ENCODE results near the gene ARL10.

The ARL10 gene

DNA sequence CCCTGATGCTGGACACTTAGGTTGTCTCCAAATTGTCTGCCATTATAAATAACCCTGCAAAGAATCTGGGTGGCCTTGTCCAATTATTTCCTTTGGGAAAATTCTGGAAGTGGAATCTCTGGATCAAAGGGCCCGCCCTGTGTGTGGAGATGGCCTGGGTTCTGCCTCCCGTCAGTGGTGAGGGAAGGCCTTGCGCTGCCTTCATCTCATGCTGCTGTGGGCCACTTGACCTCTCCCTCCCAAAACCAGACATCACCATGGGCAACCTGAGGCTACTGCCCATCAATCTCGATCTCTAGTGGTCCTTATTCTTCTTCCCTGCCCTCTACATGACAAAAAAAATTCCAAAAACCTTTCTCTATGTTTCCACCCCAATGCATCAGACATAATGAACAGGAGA, 44.5 kb downstream of the ARL10 start:
- no peak overlapping the region for H3K4me2 ChIP-seq (ENCODE audit: low read length)
- H3K36me3 ChIP-seq (ENCODE audit: control insufficient read depth, low read length) = peaks cover 6% of the 10 kb centered on the region; the same call in 1 of the 2 replicates
- H3K79me2 ChIP-seq (ENCODE audit: control insufficient read depth, low read length) = no peaks in the 10 kb centered on the region
- H3K4me3 ChIP-seq (ENCODE audit: low read length) = no peak overlapping the region
- H3K27me3 ChIP-seq (ENCODE audit: control insufficient read depth, low read length) = no peaks in the 10 kb centered on the region
- H3K9me3 ChIP-seq (ENCODE audit: control insufficient read depth, insufficient read depth, low read length) = no peaks in the 10 kb centered on the region
- H3K9me2 ChIP-seq (replicated peaks; ENCODE audit: control insufficient read depth, low read length) = no peaks in the 10 kb centered on the region
- no peak overlapping the region for H3K27ac ChIP-seq (ENCODE audit: low read depth, low read length)
- peaks cover under 1% of the 10 kb centered on the region for H3F3A ChIP-seq (ENCODE audit: control insufficient read depth, insufficient read depth)
- H3K4me1 ChIP-seq (ENCODE audit: control insufficient read depth, low read length) = no peaks in the 10 kb centered on the region
- no peaks in the 10 kb centered on the region for H4K20me1 ChIP-seq (ENCODE audit: control insufficient read depth, insufficient read depth, low read depth, low read length)
- TF ChIP-seq, protein P1, sequence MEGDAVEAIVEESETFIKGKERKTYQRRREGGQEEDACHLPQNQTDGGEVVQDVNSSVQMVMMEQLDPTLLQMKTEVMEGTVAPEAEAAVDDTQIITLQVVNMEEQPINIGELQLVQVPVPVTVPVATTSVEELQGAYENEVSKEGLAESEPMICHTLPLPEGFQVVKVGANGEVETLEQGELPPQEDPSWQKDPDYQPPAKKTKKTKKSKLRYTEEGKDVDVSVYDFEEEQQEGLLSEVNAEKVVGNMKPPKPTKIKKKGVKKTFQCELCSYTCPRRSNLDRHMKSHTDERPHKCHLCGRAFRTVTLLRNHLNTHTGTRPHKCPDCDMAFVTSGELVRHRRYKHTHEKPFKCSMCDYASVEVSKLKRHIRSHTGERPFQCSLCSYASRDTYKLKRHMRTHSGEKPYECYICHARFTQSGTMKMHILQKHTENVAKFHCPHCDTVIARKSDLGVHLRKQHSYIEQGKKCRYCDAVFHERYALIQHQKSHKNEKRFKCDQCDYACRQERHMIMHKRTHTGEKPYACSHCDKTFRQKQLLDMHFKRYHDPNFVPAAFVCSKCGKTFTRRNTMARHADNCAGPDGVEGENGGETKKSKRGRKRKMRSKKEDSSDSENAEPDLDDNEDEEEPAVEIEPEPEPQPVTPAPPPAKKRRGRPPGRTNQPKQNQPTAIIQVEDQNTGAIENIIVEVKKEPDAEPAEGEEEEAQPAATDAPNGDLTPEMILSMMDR (IDR thresholded peaks at IDR 0.05; ENCODE audit: low read depth, low read length, poor library complexity, severe bottlenecking) = no peak
- TF ChIP-seq EZH2phosphoT487 (IDR thresholded peaks at IDR 0.05; ENCODE audit: borderline replicate concordance, low read length) = no peak

DNA sequence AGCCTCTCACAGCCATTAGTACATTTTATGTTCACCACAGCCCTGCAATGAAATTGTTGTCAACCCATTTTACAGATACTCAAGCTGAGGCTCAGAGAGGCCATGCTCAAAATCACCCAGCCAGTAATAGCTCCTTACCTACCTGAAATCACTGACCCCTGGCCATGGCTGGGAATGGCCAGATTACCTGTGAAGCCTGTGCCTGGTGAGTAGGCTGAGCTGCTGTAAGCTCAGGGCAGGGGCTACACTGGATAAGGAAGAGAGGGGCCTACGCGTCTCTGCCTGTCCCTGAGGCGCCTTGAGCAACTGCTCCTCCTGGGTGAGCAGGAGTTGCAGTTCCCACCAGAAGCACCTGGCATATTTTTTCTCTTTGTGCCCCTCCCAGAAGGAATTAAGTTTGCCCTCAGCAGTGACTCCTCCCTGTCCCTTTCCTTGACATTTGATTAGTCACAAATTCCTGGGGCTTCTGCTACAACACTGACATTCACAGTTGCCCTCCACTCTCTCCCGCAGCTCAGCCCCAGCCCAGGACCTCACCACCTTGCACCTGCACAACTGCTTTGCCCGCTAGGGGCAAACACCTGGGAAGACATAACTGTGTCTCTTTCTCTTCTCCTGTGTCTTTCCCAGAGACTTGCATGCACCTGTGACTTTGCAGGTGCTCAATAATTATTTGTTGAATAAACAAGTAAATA, 45.3 kb downstream of the ARL10 start:
- H3K27ac ChIP-seq (ENCODE audit: low read depth, low read length) = no peak overlapping the region
- H3K79me2 ChIP-seq (ENCODE audit: control insufficient read depth, low read length) = peaks cover 2% of the 10 kb centered on the region
- peaks cover 7% of the 10 kb centered on the region for H3K4me1 ChIP-seq (ENCODE audit: control insufficient read depth, low read length)
- H3K27me3 ChIP-seq (ENCODE audit: control insufficient read depth, low read length) = no peaks in the 10 kb centered on the region
- H3F3A ChIP-seq (ENCODE audit: control insufficient read depth, insufficient read depth) = peaks cover 9% of the 10 kb centered on the region
- H3K9me2 ChIP-seq (replicated peaks; ENCODE audit: control insufficient read depth, low read length) = no peaks in the 10 kb centered on the region
- no peaks in the 10 kb centered on the region for H4K20me1 ChIP-seq (ENCODE audit: control insufficient read depth, insufficient read depth, low read depth, low read length)
- H3K36me3 ChIP-seq (ENCODE audit: control insufficient read depth, low read length) = peaks cover 6% of the 10 kb centered on the region; the same call in 1 of the 2 replicates
- H3K4me3 ChIP-seq (ENCODE audit: low read length) = no peak overlapping the region
- H3K9me3 ChIP-seq (ENCODE audit: control insufficient read depth, insufficient read depth, low read length) = no peaks in the 10 kb centered on the region
- TF ChIP-seq, protein P1 (IDR thresholded peaks at IDR 0.05; ENCODE audit: low read depth, low read length, poor library complexity, severe bottlenecking) = peak; percentile 25
- no peak for TF ChIP-seq EZH2phosphoT487 (IDR thresholded peaks at IDR 0.05; ENCODE audit: borderline replicate concordance, low read length)
- H3K4me2 ChIP-seq (ENCODE audit: low read length) = no peak overlapping the region

GRCh38 chr5:176412517-176413254, 47.4 kb downstream of the ARL10 start:
- Histone ChIP-seq H4K20me1 (ENCODE audit: control insufficient read depth, insufficient read depth, low read depth, low read length) (no peaks in the 10 kb centered on the region), H3K79me2 (ENCODE audit: control insufficient read depth, low read length) (peaks cover 7% of the 10 kb centered on the region), H3K9me3 (ENCODE audit: control insufficient read depth, insufficient read depth, low read length) (no peaks in the 10 kb centered on the region), H3K4me1 (ENCODE audit: control insufficient read depth, low read length) (peaks cover 18% of the 10 kb centered on the region), H3K4me3 (ENCODE audit: low read length) (no peak overlapping the region), H3F3A (ENCODE audit: control insufficient read depth, insufficient read depth) (peaks cover 11% of the 10 kb centered on the region), H3K4me2 (ENCODE audit: low read length) (no peak overlapping the region), H3K9me2 (replicated peaks; ENCODE audit: control insufficient read depth, low read length) (no peaks in the 10 kb centered on the region), H3K36me3 (ENCODE audit: control insufficient read depth, low read length) (peaks cover 6% of the 10 kb centered on the region; the same call in 1 of the 2 replicates), H3K27ac (ENCODE audit: low read depth, low read length) (no peak overlapping the region), H3K27me3 (ENCODE audit: control insufficient read depth, low read length) (no peaks in the 10 kb centered on the region)
- TF ChIP-seq, protein P1 (IDR thresholded peaks at IDR 0.05; ENCODE audit: low read depth, low read length, poor library complexity, severe bottlenecking) = no peak
- TF ChIP-seq EZH2phosphoT487 (IDR thresholded peaks at IDR 0.05; ENCODE audit: borderline replicate concordance, low read length) = no peak

Measured in DOHH2 (cell line).